Measurements from ENCODE around the gene CYLD.

DNA sequence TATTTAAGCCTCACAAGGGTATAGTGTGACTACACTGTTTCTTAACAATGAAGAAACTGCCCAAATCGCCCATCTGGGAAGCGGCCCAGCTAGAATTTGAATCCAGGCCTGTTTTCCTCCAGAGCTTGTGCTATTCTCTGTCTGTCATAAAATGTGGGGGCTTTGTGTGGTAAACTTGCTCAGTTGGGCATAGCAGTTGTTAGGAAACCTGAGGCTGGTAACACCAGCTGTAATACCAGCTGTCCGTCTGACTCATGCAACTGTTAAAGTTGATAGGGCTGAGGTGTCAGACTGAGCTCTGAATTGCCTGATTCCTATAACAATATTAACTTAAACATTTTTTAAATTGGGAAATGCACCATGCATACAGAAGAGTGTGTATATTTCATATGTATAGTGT lies 39.2 kb upstream of the CYLD start:
- TF ChIP-seq, protein P1, sequence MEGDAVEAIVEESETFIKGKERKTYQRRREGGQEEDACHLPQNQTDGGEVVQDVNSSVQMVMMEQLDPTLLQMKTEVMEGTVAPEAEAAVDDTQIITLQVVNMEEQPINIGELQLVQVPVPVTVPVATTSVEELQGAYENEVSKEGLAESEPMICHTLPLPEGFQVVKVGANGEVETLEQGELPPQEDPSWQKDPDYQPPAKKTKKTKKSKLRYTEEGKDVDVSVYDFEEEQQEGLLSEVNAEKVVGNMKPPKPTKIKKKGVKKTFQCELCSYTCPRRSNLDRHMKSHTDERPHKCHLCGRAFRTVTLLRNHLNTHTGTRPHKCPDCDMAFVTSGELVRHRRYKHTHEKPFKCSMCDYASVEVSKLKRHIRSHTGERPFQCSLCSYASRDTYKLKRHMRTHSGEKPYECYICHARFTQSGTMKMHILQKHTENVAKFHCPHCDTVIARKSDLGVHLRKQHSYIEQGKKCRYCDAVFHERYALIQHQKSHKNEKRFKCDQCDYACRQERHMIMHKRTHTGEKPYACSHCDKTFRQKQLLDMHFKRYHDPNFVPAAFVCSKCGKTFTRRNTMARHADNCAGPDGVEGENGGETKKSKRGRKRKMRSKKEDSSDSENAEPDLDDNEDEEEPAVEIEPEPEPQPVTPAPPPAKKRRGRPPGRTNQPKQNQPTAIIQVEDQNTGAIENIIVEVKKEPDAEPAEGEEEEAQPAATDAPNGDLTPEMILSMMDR (IDR thresholded peaks at IDR 0.05; ENCODE audit: borderline replicate concordance, extremely low read depth, low read length, poor library complexity, severe bottlenecking): no peak
- no peak for TF ChIP-seq EZH2 (IDR thresholded peaks at IDR 0.05; ENCODE audit: borderline replicate concordance, low read depth, low read length, severe bottlenecking)
